H1 (cell line): ENCODE measurements around the gene MDH1. TPM values are rescaled to one million over a fixed set of nuclear protein-coding genes. Genes with fewer than 3 reads are reported as not detected.

Experiments used
- ATF3 ChIP-seq: IDR thresholded peaks from 2 replicates; pipeline ENCODE4 v1.6.1; 2011; ENCODE audit warnings: low read depth, mild to moderate bottlenecking, low read length; ENCODE audit not compliant: insufficient read depth
- BRCA1 ChIP-seq: IDR thresholded peaks from 2 replicates; pipeline ENCODE4 v1.6.1; 2012; ENCODE audit warnings: low read depth, low read length, improper control_type of control experiment
- CEBPB ChIP-seq: IDR thresholded peaks from 2 replicates; pipeline ENCODE4 v1.6.1; 2012; ENCODE audit warnings: low read depth, low read length
- CREB1 ChIP-seq: IDR thresholded peaks from 2 replicates; pipeline ENCODE4 v1.6.1; 2012; ENCODE audit warnings: inconsistent platforms
- HDAC2 ChIP-seq, 2 experiments: fragments of 300-600 bp in 1 of 2; sonication (generic) in 1 of 2; IDR thresholded peaks; 2 replicates each; pipeline ENCODE4 v1.6.1; 2011 to 2012; ENCODE audit warnings: low read depth in 2 of 2, low read length in 2 of 2, mild to moderate bottlenecking in 2 of 2, moderate library complexity in 2 of 2, borderline replicate concordance in 1 of 2, inconsistent platforms in 1 of 2
- JUN ChIP-seq: IDR thresholded peaks from 2 replicates; pipeline ENCODE4 v1.6.1; 2011; ENCODE audit warnings: low read depth, mild to moderate bottlenecking, improper control_type of control experiment, low read length
- JUND ChIP-seq: IDR thresholded peaks from 2 replicates; pipeline ENCODE4 v1.6.1; 2011; ENCODE audit warnings: mild to moderate bottlenecking, improper control_type of control experiment, low read length
- KDM1A ChIP-seq: fragments of 200-600, 300-600 bp; sonication (generic); IDR thresholded peaks from 2 replicates; pipeline ENCODE4 v1.7.1; 2016; ENCODE audit warnings: mild to moderate bottlenecking, low read length, borderline replicate concordance
- MAX ChIP-seq: IDR thresholded peaks from 2 replicates; pipeline ENCODE4 v1.6.1; 2012; ENCODE audit warnings: inconsistent platforms
- POLR2A ChIP-seq, 2 experiments: IDR thresholded peaks; 1 replicate in 1 of 2; 2 replicates in 1 of 2; pipeline ENCODE4 v1.6.1; 2011; ENCODE audit warnings: low read depth in 2 of 2, low read length in 2 of 2, mild to moderate bottlenecking in 2 of 2; ENCODE audit errors: control extremely low read depth in 1 of 2
- POLR2AphosphoS5 ChIP-seq: IDR thresholded peaks from 2 replicates; pipeline ENCODE4 v1.6.1; 2011; ENCODE audit warnings: low read depth, low read length
- RNF2 ChIP-seq: fragments of 200-900, 300-1000 bp; sonication (generic); IDR thresholded peaks from 2 replicates; pipeline ENCODE4 v1.7.1; 2016; ENCODE audit warnings: borderline replicate concordance, low read depth, mild to moderate bottlenecking, antibody characterized with exemption, low read length; ENCODE audit not compliant: poor library complexity, severe bottlenecking; ENCODE audit errors: missing control alignments
- SAP30 ChIP-seq: fragments of 300-600 bp; sonication (generic); IDR thresholded peaks from 2 replicates; pipeline ENCODE4 v1.7.1; 2012; ENCODE audit warnings: low read length, moderate library complexity, mild to moderate bottlenecking, inconsistent platforms; ENCODE audit not compliant: insufficient read depth, insufficient replicate concordance
- SP2 ChIP-seq: IDR thresholded peaks from 2 replicates; pipeline ENCODE4 v1.6.1; 2012; ENCODE audit warnings: mild to moderate bottlenecking, low read length, inconsistent platforms
- SRF ChIP-seq: IDR thresholded peaks from 2 replicates; pipeline ENCODE4 v1.6.1; 2011; ENCODE audit warnings: mild to moderate bottlenecking, low read depth, low read length, moderate library complexity
- TAF7 ChIP-seq: optimal IDR thresholded peaks from 2 replicates; pipeline ENCODE3; 2011; ENCODE audit warnings: low read depth, mild to moderate bottlenecking, inconsistent platforms, low read length, moderate library complexity, borderline replicate concordance
- TBP ChIP-seq: IDR thresholded peaks from 2 replicates; pipeline ENCODE4 v1.6.1; 2011; ENCODE audit warnings: low read depth, low read length, improper control_type of control experiment
- polyA plus RNA-seq, 7 experiments: library from polyadenylated mRNA; depleted of rRNA in 3 of 7; stranded (reverse) in 5 of 7; unstranded in 2 of 7; fragments of >200 nt in 5 of 7; fragments of 200-250 nt in 2 of 7; gene quantifications; 1 replicate in 5 of 7; 2 replicates in 1 of 7; 4 replicates in 1 of 7; pipeline versions ENCODE4 v1.2.1 to v1.2.3, GENCODE V29; 2011 to 2013; ENCODE audit warnings: missing spikeins in 2 of 7, mixed read lengths in 2 of 7
- total RNA-seq: library from RNA; stranded (reverse); fragmentation: NEBNext Ultra II Directional; extraction: Animal tissue kit (Norgen Biotek cat#: 25700); gene quantifications from 2 replicates; pipeline ENCODE4 v1.2.1, GENCODE V29; 2021
- TF ChIP-seq, protein P1 (sequence below): IDR thresholded peaks from 2 replicates; pipeline ENCODE4 v1.6.1; 2012; ENCODE audit warnings: low read length, inconsistent platforms
- TF ChIP-seq, protein P2 (sequence below): IDR thresholded peaks from 2 replicates; pipeline ENCODE4 v1.6.1; 2011; ENCODE audit warnings: low read length, improper control_type of control experiment

MDH1 gene
- total and polyA plus RNA-seq, 2 of the 8 experiments (the other 6 are each of a cell fraction or from before 2014, with no cell fraction given) = 353 to 376 TPM

GRCh38 chr2:63588385-63589147 is at the start of gene MDH1, which contains the start of gene WDPCP (continued):
- no peak for TF ChIP-seq ATF3
- peak; percentile 96 for TF ChIP-seq CEBPB
- peak; percentile 73 to 87; a peak in 3 of 4 replicates for TF ChIP-seq HDAC2 (IDR thresholded peaks at IDR 0.05; ENCODE audit: borderline replicate concordance in 1 of 2, low read depth in 2 of 2, low read length in 2 of 2)
- no peak for TF ChIP-seq SP2
- TF ChIP-seq BRCA1 = no peak
- TF ChIP-seq TAF7 = peak; percentile 35
- peak; percentile 75 to 82 for TF ChIP-seq POLR2A (IDR thresholded peaks at IDR 0.05; ENCODE audit: control extremely low read depth in 1 of 2, low read depth in 2 of 2, low read length in 2 of 2)
- peak; percentile 98 for TF ChIP-seq SAP30
- TF ChIP-seq, protein P1, sequence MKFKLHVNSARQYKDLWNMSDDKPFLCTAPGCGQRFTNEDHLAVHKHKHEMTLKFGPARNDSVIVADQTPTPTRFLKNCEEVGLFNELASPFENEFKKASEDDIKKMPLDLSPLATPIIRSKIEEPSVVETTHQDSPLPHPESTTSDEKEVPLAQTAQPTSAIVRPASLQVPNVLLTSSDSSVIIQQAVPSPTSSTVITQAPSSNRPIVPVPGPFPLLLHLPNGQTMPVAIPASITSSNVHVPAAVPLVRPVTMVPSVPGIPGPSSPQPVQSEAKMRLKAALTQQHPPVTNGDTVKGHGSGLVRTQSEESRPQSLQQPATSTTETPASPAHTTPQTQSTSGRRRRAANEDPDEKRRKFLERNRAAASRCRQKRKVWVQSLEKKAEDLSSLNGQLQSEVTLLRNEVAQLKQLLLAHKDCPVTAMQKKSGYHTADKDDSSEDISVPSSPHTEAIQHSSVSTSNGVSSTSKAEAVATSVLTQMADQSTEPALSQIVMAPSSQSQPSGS = no peak
- no peak; the same call in 1 of the 2 replicates for TF ChIP-seq SRF
- peak; percentile 94 for TF ChIP-seq TBP
- no peak for TF ChIP-seq JUN
- TF ChIP-seq KDM1A = no peak
- TF ChIP-seq, protein P2, sequence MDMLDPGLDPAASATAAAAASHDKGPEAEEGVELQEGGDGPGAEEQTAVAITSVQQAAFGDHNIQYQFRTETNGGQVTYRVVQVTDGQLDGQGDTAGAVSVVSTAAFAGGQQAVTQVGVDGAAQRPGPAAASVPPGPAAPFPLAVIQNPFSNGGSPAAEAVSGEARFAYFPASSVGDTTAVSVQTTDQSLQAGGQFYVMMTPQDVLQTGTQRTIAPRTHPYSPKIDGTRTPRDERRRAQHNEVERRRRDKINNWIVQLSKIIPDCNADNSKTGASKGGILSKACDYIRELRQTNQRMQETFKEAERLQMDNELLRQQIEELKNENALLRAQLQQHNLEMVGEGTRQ = no peak
- peak; percentile 51; the same call in 1 of the 2 replicates for TF ChIP-seq JUND
- peak; percentile 91 for TF ChIP-seq CREB1
- TF ChIP-seq RNF2 = no peak
- peak; percentile 41 for TF ChIP-seq MAX
- TF ChIP-seq POLR2AphosphoS5 = peak; percentile 14
